Placental epithelial cell (primary cell): ENCODE data around the gene PRSS8. TPM values are rescaled to one million over a fixed set of nuclear protein-coding genes. Genes with fewer than 3 reads are reported as not detected.

Experiments used
- small RNA-seq: library from RNA; depleted of rRNA; stranded (forward); fragments of <200 nt; gene quantifications from one replicate; pipeline ENCODE3, GENCODE V24; 2012
- total RNA-seq: library from RNA; depleted of rRNA; stranded (reverse); fragments of >200 nt; gene quantifications from 2 replicates; pipeline ENCODE4 v1.2.3, GENCODE V29; 2012

Gene PRSS8
- 66.0 and 67.9 TPM in 2 replicates for total RNA-seq

GRCh38 chr16:31135535-31136286, at the start of gene PRSS8:
Gene PRSS8, minus strand, starts transcription at chr16:31135727. Its CDS starts 229 bp downstream, at chr16:31135498.

GRCh38 chr16:31179747-31180459, 44.4 kb upstream of the PRSS8 start, which contains the start of gene FUS:
Gene FUS, plus strand, starts transcription at chr16:31180139. Its CDS starts 76 bp downstream, at chr16:31180215.

GRCh38 chr16:31149894-31150890, 14.7 kb upstream of the PRSS8 start, which contains the start of gene PRSS36:
Gene PRSS36, minus strand, starts transcription at chr16:31150066. Its CDS starts 31 bp downstream, at chr16:31150035.

GRCh38 chr16:31117384-31118222, 17.9 kb downstream of the PRSS8 start, which contains the start of gene KAT8:
Gene KAT8, plus strand, starts transcription at chr16:31117664. Its CDS starts 18 bp downstream, at chr16:31117682.

GRCh38 chr16:31108035-31108793, 27.3 kb downstream of the PRSS8 start, which contains the start of gene BCKDK:
Gene BCKDK, plus strand, starts transcription at chr16:31108386. Its CDS starts 838 bp downstream, at chr16:31109224.

GRCh38 chr16:31094424-31095120, 41.0 kb downstream of the PRSS8 start, which contains the start of gene VKORC1:
Gene VKORC1, minus strand, starts transcription at chr16:31094797. Its CDS starts 68 bp downstream, at chr16:31094729.

GRCh38 chr16:31088459-31089183, 46.9 kb downstream of the PRSS8 start, which contains the start of gene PRSS53:
Gene PRSS53, minus strand, starts transcription at chr16:31088943. Its CDS starts 134 bp downstream, at chr16:31088809.

Small RNA genes within 50 kb of the gene (small RNA-seq; reads per million reads assigned to genes)
- gene AC009088.4: not detected
- gene NDUFA3P6: not detected

Other genes with a start within 250 kb of the PRSS8 start
- gene BCL7C, start 241.7 kb downstream of the PRSS8 start, total RNA-seq: 42.0 and 53.0 TPM in 2 replicates
- gene CTF1, start 239.1 kb downstream of the PRSS8 start, total RNA-seq: 4.9 and 7.5 TPM in 2 replicates
- gene FBXL19, start 212.2 kb downstream of the PRSS8 start, total RNA-seq: 28.7 and 33.4 TPM in 2 replicates
- gene ORAI3, start 186.7 kb downstream of the PRSS8 start, total RNA-seq: 49.3 and 69.9 TPM in 2 replicates
- gene SETD1A, start 178.0 kb downstream of the PRSS8 start, total RNA-seq: 4.7 and 5.0 TPM in 2 replicates
- gene HSD3B7, start 150.5 kb downstream of the PRSS8 start, total RNA-seq: 13.7 and 16.5 TPM in 2 replicates
- gene STX1B, start 125.1 kb downstream of the PRSS8 start, total RNA-seq: 1.5 and 2.0 TPM in 2 replicates
- gene STX4, start 102.2 kb downstream of the PRSS8 start, total RNA-seq: 26.8 and 35.3 TPM in 2 replicates
- gene ZNF668, start 61.5 kb downstream of the PRSS8 start, total RNA-seq: 21.2 and 37.3 TPM in 2 replicates
- gene ZNF646, start 61.3 kb downstream of the PRSS8 start, total RNA-seq: 20.3 and 26.3 TPM in 2 replicates
- 3.1 and 3.8 TPM in 2 replicates for gene PRSS53, start 46.8 kb downstream of the PRSS8 start, total RNA-seq
- gene VKORC1, start 40.9 kb downstream of the PRSS8 start, total RNA-seq: 60.9 and 83.2 TPM in 2 replicates
- 40.8 and 43.4 TPM in 2 replicates for gene BCKDK, start 27.3 kb downstream of the PRSS8 start, total RNA-seq
- 28.3 and 31.0 TPM in 2 replicates for gene KAT8, start 18.1 kb downstream of the PRSS8 start, total RNA-seq
- 2.5 and 4.3 TPM in 2 replicates for gene PRSS36, start 14.3 kb upstream of the PRSS8 start, total RNA-seq
- gene FUS, start 44.4 kb upstream of the PRSS8 start, total RNA-seq: 48.7 and 60.4 TPM in 2 replicates
- 51.5 and 95.4 TPM in 2 replicates for gene PYCARD, start 67.0 kb upstream of the PRSS8 start, total RNA-seq
- not detected in 2 replicates for gene TRIM72, start 78.4 kb upstream of the PRSS8 start, total RNA-seq
- not detected in 2 replicates for gene PYDC1, start 81.4 kb upstream of the PRSS8 start, total RNA-seq
- gene ITGAM, start 124.2 kb upstream of the PRSS8 start, total RNA-seq: under 0.01 TPM in 1 of 2 replicates, not detected in the other
- gene ITGAX, start 219.4 kb upstream of the PRSS8 start, total RNA-seq: not detected in 2 replicates